Kidney tubule cell (primary cell): ENCODE data around the gene PLTP.
"Not testable (repeated sequence)": the region's sequence is repeated elsewhere in the genome, so short reads cannot be mapped to it uniquely, and the experiment has no call there.

ENCODE experiments used
- DNase-seq: peaks from one replicate; pipeline ENCODE4 v3.0.0-alpha.2; 2018; ENCODE audit warnings: low spot score

Gene PLTP

DNA sequence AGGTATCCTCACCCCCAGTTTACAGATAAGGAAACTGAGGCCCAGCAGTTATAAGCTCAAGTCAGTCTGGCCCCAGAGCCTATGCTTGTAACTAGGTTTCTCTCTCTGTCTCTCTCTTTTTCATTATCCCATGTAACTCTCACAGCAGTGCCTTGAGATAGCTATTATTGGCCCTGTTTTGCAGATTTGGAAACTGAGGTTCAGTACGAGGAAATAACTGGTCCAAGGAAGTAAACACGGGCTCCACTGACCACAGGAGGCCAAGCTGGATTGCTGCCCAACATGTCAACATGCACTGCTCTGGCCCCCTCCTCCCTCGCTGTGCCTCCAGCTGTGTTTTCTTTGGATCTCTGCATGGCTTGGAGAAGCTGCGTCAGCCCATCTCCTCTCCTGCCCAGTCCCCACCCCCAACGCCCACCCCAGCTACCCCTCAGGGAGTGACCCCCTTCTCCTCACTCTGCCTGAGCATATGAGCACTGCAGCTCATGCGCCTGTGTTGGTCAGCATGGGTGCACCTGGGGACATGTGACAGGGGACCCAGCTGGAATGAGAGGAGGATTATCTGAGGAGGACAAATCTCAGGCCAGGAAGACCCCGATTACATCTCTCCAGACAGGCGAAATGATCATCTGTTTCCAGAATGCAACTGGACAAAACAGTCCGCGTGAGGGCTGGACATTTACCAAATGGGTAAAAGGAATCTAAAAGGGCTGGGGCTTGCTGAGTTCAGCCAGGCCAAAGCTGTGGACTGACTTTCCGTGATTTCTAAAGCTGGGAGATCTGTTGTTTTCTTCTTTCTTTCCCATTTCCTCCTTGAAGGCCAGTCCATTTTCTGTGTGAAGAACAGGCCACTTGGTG lies 7.8 kb upstream of the PLTP start:
- DNase-seq: no peak

DNA sequence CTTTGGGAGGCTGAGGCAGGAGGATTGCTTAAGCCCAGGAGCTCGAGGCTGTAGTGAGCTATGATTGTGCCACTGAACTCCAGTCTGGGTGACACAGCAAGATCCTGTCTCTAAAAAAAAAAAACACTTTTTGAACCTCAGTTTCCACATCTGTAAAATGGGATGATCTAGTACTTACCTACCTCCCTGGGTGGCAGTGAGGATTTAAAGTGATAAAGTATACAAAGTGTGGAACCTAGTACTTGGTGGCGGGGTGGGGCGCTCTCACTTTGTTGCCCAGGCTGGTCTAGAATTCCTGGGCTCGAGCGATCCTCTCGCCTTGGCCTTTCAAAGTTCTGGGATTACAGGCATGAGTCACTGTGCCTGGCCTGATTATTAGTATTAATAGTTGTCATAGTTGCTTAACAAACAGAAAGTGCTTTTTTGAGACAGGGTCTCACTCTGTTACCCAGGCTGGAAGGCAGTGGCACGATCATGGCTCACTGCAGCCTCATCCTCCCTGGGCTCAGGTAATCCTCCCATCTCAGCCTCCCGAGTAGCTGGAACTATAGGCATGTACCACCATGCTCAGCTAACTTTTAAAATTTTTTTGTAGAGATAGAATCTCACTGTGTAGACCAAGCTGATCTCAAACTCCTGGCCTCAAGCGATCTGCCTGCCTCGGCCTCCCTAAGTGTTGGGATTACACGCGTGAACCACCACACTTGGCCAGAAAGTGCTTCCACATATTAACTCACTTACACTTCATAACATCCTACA lies 7.0 kb upstream of the PLTP start:
- no peak for DNase-seq

- DNase-seq: no peak
Measured at GRCh38 chr20:45918182-45918737, 6.3 kb upstream of the PLTP start.

- DNase-seq: no peak
Measured at GRCh38 chr20:45917790-45918141, 5.8 kb upstream of the PLTP start.

DNA sequence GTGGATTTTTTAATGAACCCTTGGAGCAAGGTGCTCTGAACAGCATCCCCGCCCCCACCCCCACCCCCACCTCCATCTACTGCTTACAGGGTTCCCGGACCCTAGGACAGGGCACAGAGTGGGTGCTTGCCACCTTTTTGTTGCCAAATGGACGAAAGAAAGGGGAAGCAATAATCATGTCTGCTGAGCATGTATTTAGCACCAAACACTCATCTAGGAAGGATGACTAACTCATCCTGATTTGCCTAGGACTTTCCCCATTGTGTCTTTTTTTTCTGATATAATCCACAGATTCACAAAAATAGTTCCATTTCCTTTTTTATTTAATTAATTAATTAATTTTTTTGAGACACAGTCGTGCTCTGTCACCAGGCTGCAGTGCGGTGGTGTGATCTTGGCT lies 1.2 kb upstream of the PLTP start:
- peak; percentile 35 for DNase-seq

DNA sequence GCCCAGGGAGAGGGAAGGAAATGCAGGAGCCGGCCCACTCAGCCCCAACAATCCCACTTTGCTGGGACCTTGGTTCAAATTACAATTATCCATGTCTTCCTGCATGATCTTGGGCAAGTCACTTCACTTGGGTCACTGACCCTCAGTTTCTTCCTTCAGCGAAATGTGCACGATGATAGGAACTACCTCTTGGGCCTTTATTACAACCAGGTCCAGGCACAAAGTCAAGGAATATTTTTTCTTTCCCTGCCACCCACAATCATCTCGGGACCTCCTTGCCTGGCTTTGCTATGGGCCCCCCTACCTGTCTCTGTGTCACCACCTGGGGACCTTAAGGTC lies 358 bp upstream of the PLTP start:
- no peak for DNase-seq

GRCh38 chr20:45910670-45911485 lies 1.1 kb downstream of the PLTP start:
- DNase-seq: peak; percentile 97

- DNase-seq: no peak
Measured at GRCh38 chr20:45909817-45910669, 1.9 kb downstream of the PLTP start.

DNA sequence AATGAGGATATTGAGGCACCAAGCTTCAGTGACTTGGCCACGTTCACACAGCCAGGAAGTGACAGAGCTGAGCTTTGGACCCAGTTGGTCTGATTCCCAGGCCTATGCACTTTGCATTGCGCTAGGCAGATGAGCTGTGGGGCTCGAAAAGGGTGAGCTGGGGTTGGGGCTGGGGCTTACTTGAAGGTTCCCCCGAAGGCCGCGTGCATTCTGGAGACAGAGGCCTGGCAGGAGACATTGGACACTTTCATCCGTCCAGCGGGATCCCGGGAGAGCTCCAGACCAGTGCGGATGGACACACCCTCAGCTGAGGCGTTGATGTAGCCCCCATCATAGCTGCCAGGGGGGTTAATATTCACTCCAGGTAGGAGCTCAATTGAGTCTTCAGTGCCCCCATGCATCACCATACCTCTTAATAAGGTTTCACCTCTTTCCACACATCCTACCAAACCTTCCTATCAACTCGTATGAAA lies 2.6 kb downstream of the PLTP start:
- no peak for DNase-seq

- no peak for DNase-seq
Measured at GRCh38 chr20:45908084-45908483, 3.9 kb downstream of the PLTP start.

DNA sequence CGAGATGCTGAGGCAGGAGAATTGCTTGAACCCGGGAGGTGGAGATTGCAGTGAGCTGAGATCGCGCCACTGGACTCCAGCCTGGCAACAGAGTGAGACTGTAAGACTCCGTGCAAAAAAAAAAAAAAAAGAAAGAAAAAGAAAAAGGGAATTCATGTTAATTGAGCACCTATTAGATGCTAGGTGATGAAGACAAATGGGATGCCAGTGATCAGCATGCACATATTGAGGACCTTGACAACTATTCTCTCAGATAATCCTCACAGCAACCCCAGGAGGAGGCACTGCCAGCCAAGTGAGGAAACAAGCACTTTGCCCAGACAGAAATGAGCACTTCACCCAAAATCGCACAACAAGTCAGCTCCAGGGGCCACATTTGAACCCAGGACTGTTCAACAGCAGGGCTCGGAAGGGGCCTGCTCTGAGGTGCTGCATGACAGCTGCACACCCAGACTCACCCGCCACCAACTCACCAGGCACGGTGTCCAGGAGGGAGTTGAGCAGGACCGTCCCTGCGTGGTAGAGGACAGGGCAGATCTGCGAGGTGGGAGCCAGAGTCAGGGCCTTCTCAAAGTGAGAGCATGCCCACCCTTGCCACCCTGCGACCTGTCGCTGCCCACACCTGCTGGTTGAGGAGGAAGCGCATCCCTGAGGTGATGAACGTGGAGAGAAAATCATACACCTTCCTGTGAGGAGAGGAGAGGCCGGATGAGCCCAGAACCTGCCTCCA lies 4.6 kb downstream of the PLTP start:
- no peak for DNase-seq

DNA sequence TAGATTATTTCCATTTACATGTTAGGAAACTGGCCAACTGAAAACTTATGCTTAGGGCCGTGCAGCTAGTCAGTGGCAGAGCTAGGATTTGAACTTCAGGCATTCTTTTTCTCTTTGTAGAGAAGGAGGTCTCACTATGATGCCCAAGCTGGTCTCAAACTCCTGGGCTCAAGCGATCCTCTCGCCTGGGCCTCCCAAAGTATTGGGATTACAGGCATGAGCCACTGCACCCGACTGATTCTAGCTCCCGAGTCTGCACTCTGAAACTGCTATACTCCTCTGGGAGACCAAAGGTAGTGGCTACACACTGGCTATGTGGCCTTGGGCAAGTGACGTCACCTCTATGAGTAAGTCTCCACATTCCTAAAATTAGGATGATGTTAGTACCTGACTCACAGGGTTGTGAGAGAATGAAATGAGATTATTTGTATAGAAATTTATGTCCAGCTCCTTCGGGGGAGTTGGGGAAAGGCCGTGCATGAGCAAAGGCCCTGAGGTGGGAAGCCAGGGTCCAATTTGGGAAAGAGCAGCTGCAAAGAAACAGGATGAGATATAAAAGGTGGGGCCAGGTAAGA lies 6.4 kb downstream of the PLTP start:
- peak; percentile 88 for DNase-seq

DNA sequence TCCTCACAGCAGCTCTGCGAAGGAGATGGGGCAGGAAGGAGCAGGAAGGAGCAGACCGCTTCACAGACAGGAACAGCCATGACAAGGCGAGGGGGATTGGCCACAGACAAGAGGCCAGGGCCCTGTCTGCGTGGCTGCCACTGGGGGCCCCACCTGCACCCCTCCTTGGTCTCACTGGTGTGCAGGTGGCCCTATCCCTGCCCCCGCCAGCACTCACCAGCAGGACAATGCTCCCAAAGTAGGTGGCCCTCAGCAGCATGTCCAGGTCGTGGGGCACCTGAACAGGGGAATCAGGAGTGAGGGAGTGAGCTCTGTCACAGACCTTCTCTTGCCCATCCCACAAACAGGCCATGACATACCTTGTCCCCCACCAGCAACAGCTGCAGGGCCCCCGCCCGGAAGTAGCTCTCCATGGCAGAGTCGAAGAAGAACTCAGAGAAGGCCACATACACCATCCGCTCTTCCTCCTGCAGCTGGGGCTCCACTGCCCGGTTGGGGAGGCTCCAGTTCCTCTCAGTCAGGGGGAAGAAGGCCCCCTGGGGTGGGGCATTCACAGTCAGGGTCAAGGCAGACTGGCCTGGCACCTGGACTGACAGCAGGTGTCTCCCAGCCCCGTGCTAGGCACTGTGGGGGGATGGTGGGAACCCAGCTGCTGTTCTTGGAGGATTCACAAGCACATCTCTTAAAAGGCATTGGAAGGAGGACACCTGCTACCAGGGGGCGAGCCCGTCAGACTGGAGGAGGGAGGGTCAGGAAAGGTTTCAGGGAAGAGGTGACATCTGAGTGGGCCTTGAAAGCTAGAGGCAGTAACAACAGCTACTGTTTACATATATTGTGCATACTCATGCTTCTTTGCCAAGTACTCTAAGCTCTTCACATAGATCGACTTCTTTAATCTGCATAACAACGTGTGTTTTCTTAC lies 7.1 kb downstream of the PLTP start:
- DNase-seq: no peak

GRCh38 chr20:45902199-45902701 lies 9.7 kb downstream of the PLTP start:
- no peak for DNase-seq

GRCh38 chr20:45901332-45901731 lies 10.6 kb downstream of the PLTP start:
- DNase-seq: not testable (repeated sequence)

DNA sequence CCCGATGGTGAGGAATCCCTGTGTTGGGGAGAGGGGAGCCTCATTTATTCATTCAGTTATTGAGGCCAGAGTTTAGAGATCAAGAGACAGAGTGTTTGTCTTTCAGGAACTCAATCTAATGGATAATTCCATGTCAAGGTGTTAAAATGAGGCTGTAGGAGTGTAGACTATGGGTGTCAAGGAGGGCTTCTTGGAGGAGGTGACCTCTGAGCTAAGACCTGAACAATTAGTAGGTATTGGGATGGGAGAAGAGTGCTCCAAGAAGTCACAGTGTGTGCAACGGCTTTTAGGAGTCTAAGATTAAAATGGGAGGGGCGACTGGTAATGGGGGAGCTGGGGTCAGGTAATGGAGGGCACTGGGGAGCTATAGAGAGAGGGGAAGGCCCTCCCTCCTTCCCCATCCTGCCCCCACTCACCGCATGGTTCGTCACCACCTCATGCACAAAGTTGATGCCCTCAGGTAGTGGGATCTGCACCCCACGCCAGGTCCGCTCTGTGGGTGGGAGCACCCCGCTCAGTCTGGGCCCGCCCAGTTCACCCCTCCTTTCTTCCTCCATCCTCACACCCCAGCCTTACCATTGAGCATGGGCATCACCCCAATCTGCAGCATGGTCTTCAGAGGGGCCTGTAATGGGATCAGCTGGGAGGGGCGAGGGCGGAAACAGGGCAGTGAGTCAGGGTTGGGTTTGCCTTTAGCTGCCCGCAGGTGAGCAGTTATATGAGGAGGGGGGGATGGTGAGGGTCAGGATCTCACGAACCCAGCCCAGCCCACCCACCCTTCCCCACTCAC lies 12.7 kb downstream of the PLTP start:
- no peak for DNase-seq

DNA sequence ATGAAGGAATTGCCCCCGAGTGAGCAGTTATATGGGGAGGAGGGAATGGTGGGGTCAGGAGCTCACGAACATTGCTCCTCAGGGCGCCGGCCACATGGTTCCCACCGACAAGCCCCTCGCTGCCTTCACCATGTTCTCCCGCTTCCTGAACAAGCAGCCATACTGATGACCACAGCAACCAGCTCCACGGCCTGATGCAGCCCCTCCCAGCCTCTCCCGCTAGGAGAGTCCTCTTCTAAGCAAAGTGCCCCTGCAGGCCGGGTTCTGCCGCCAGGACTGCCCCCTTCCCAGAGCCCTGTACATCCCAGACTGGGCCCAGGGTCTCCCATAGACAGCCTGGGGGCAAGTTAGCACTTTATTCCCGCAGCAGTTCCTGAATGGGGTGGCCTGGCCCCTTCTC lies 13.7 kb downstream of the PLTP start:
- DNase-seq: no peak

GRCh38 chr20:45897692-45898091 lies 14.3 kb downstream of the PLTP start:
- DNase-seq: no peak
